H1 (cell line): ENCODE measurements around the gene GBA2. TPM values are rescaled to one million over a fixed set of nuclear protein-coding genes. Genes with fewer than 3 reads are reported as not detected.

Experiments
- ATF2 ChIP-seq: IDR thresholded peaks from 2 replicates; pipeline ENCODE4 v1.6.1; 2012; ENCODE audit warnings: low read length, inconsistent platforms
- BCL11A ChIP-seq, 2 experiments: IDR thresholded peaks; one replicate each; pipeline ENCODE4 v1.6.1; 2011; ENCODE audit warnings: low read depth in 2 of 2, low read length in 2 of 2, mild to moderate bottlenecking in 2 of 2
- BRCA1 ChIP-seq: IDR thresholded peaks from 2 replicates; pipeline ENCODE4 v1.6.1; 2012; ENCODE audit warnings: low read depth, low read length, improper control_type of control experiment
- CTCF ChIP-seq, 3 experiments: IDR thresholded peaks; 1 replicate in 2 of 3; 2 replicates in 1 of 3; pipeline versions ENCODE4 v1.5.1 to v1.6.1; 2011; ENCODE audit warnings: low read length in 3 of 3, mild to moderate bottlenecking in 3 of 3, inconsistent platforms in 2 of 3, low read depth in 1 of 3, moderate library complexity in 1 of 3; ENCODE audit not compliant: insufficient read depth in 1 of 3; ENCODE audit errors: control extremely low read depth in 1 of 3
- EP300 ChIP-seq, 2 experiments: IDR thresholded peaks; 1 replicate in 1 of 2; 2 replicates in 1 of 2; pipeline ENCODE4 v1.6.1; 2011 to 2012; ENCODE audit warnings: low read depth in 2 of 2, low read length in 2 of 2, mild to moderate bottlenecking in 2 of 2, borderline replicate concordance in 1 of 2, inconsistent platforms in 1 of 2, moderate library complexity in 1 of 2
- JUN ChIP-seq: IDR thresholded peaks from 2 replicates; pipeline ENCODE4 v1.6.1; 2011; ENCODE audit warnings: low read depth, mild to moderate bottlenecking, improper control_type of control experiment, low read length
- JUND ChIP-seq: IDR thresholded peaks from 2 replicates; pipeline ENCODE4 v1.6.1; 2011; ENCODE audit warnings: mild to moderate bottlenecking, improper control_type of control experiment, low read length
- MAX ChIP-seq: IDR thresholded peaks from 2 replicates; pipeline ENCODE4 v1.6.1; 2012; ENCODE audit warnings: inconsistent platforms
- RNF2 ChIP-seq: fragments of 200-900, 300-1000 bp; sonication (generic); IDR thresholded peaks from 2 replicates; pipeline ENCODE4 v1.7.1; 2016; ENCODE audit warnings: borderline replicate concordance, low read depth, mild to moderate bottlenecking, antibody characterized with exemption, low read length; ENCODE audit not compliant: poor library complexity, severe bottlenecking; ENCODE audit errors: missing control alignments
- RXRA ChIP-seq: IDR thresholded peaks from 2 replicates; pipeline ENCODE4 v1.6.1; 2011; ENCODE audit warnings: low read depth, mild to moderate bottlenecking, low read length, moderate library complexity; ENCODE audit not compliant: insufficient read depth
- SAP30 ChIP-seq: fragments of 300-600 bp; sonication (generic); IDR thresholded peaks from 2 replicates; pipeline ENCODE4 v1.7.1; 2012; ENCODE audit warnings: low read length, moderate library complexity, mild to moderate bottlenecking, inconsistent platforms; ENCODE audit not compliant: insufficient read depth, insufficient replicate concordance
- SIX5 ChIP-seq: IDR thresholded peaks from 2 replicates; pipeline ENCODE4 v1.6.1; 2011; ENCODE audit warnings: mild to moderate bottlenecking, low read depth, low read length
- SP1 ChIP-seq: IDR thresholded peaks from 2 replicates; pipeline ENCODE4 v1.6.1; 2011; ENCODE audit warnings: low read depth, low read length
- SP2 ChIP-seq: IDR thresholded peaks from 2 replicates; pipeline ENCODE4 v1.6.1; 2012; ENCODE audit warnings: mild to moderate bottlenecking, low read length, inconsistent platforms
- SP4 ChIP-seq: IDR thresholded peaks from 2 replicates; pipeline ENCODE4 v1.6.1; 2012; ENCODE audit warnings: low read length, inconsistent platforms
- TAF1 ChIP-seq: IDR thresholded peaks from 2 replicates; pipeline ENCODE4 v1.6.1; 2011; ENCODE audit warnings: mild to moderate bottlenecking, low read depth, low read length
- TEAD4 ChIP-seq: IDR thresholded peaks from 2 replicates; pipeline ENCODE4 v1.6.1; 2012; ENCODE audit warnings: low read depth, low read length, inconsistent platforms, mixed read lengths
- polyA plus RNA-seq, 7 experiments: library from polyadenylated mRNA; depleted of rRNA in 3 of 7; stranded (reverse) in 5 of 7; unstranded in 2 of 7; fragments of >200 nt in 5 of 7; fragments of 200-250 nt in 2 of 7; gene quantifications; 1 replicate in 5 of 7; 2 replicates in 1 of 7; 4 replicates in 1 of 7; pipeline versions ENCODE4 v1.2.1 to v1.2.3, GENCODE V29; 2011 to 2013; ENCODE audit warnings: missing spikeins in 2 of 7, mixed read lengths in 2 of 7
- total RNA-seq: library from RNA; stranded (reverse); fragmentation: NEBNext Ultra II Directional; extraction: Animal tissue kit (Norgen Biotek cat#: 25700); gene quantifications from 2 replicates; pipeline ENCODE4 v1.2.1, GENCODE V29; 2021
- TF ChIP-seq, protein P1 (sequence below): IDR thresholded peaks from 2 replicates; pipeline ENCODE4 v1.6.1; 2012; ENCODE audit warnings: inconsistent platforms

GBA2 gene
- total and polyA plus RNA-seq, 2 of the 8 experiments (the other 6 are each of a cell fraction or from before 2014, with no cell fraction given): 64.2 to 71.9 TPM

DNA sequence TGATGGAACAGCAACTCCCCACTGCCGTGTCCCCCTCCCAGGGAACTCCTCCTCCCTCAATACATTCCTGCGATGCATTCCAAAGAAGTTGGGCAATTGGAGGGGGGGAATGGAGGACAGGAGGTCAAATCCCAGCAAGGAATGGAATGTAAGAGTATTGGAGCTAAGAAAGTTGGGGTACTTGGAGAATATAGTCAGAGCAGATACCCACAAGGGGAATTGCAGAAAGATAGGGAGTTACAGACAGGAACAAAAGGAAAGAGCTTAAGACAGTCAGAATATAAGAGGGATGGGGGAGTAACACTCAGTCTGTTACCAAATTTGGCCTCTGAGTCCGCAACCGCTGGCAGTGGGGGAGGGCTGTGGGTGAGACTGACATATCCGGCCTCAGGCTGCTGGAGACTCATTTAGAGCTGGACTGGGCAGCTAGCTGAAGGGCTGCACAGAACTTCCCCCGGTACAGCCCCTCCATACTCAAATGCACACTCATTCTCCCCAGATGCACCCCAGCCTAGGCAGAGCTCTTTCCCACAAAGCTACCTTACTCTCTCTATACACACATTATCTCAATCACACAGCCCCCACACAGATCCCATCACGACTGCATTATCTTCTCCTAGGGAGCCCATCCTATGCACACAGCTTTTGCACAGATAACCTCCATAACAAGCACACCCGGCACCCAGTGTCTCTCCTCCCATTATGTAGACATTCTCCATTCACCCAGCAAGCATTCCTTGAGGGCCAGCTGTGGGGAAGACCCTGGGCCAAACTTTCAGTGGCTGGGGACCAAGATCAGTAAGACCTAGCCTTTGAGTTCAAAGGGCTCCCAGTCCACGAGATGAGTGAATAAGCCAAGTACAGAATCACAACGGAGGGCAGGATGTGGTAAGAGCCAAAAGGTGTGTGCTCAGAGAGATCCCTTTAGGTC, 20.7 kb downstream of the GBA2 start (continued):
- no peak for TF ChIP-seq BCL11A (IDR thresholded peaks at IDR 0.05; ENCODE audit: low read depth in 2 of 2, low read length in 2 of 2)
- TF ChIP-seq, protein P1, sequence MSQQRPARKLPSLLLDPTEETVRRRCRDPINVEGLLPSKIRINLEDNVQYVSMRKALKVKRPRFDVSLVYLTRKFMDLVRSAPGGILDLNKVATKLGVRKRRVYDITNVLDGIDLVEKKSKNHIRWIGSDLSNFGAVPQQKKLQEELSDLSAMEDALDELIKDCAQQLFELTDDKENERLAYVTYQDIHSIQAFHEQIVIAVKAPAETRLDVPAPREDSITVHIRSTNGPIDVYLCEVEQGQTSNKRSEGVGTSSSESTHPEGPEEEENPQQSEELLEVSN: no peak
- TF ChIP-seq TAF1: no peak
- no peak for TF ChIP-seq RNF2
- TF ChIP-seq SP1: peak; percentile 85; the same call in 1 of the 2 replicates
- TF ChIP-seq JUN: no peak
- TF ChIP-seq TEAD4: peak; percentile 98
- TF ChIP-seq SP4: no peak
- TF ChIP-seq ATF2: peak; percentile 40; the same call in 1 of the 2 replicates
- no peak for TF ChIP-seq MAX
- TF ChIP-seq RXRA: no peak
- no peak for TF ChIP-seq SAP30
- no peak for TF ChIP-seq SP2
- no peak for TF ChIP-seq JUND
- TF ChIP-seq BRCA1: no peak
- TF ChIP-seq CTCF (IDR thresholded peaks at IDR 0.05; ENCODE audit: control extremely low read depth in 1 of 3, insufficient read depth in 1 of 3, low read depth in 1 of 3, low read length in 3 of 3): no peak
- no peak for TF ChIP-seq SIX5
- TF ChIP-seq EP300 (IDR thresholded peaks at IDR 0.05; ENCODE audit: borderline replicate concordance in 1 of 2, low read depth in 2 of 2, low read length in 2 of 2): no peak
